C1 segment of cervical spinal cord (tissue), 14 donors: ENCODE results near the gene RAPGEF4.
"Not testable (repeated sequence)": the region's sequence is repeated elsewhere in the genome, so short reads cannot be mapped to it uniquely, and the experiment has no call there.

Experiments used
- DNase-seq, 14 donors: peaks; one replicate each; lab custom pipeline; 2025; lab: John Stamatoyannopoulos, UW

RAPGEF4 gene

DNA sequence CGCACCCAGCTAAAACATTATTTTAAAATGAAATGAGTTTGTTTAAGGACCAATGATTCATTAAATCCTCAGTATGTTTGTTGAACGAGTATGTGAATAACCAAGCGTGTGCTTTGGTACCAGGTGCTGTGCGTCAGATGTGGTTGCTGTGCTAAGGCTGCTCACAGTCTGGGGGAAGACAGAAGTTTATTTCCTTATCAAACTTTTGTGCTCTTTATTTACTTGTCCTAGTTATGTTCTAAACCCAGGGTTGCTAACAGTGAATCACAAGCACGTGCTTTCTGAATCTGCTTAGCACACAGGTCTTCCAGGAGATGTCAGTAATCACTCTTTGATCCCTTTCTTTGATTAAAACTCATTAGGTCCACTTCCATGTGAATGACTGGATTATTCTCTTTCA is 37.0 kb downstream of the RAPGEF4 start:
- no peak for DNase-seq

DNA sequence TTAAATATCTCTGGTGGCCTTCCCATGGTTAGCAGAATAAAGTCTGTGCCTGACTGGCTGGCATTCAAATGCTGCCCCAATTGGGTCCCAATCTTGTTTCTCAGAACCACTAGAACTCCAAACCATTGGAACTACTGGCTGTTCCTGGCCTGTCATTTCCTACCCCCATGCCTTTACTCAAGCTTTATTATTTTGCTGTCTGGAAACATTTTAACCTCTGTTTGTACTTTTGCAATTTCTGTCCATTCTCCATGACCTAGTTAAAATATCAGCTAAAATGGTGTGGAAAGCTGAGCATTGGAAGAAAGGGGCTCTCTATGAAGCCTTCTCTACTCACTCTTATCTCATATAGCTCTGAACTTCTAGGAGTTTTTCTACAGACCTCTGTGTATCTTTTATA is 38.7 kb downstream of the RAPGEF4 start:
- no peak for DNase-seq

DNA sequence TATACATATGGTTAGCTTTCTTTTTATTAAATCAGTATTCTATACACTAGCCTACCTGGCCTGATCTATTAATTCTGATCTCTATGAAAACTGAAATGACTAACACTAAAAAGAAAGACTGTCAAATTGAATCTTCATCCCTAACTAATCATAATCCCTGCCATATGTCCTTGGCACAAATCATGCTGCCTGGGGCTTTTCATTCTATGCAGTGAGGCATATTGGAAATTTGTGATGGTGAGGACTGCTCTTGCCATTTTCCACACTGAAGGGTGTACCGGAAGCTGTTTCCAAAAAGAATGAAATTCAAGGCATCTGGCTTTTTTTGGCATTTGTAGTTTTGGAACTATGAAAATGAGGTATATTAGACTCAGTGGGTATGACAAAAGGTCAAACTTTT is 39.7 kb downstream of the RAPGEF4 start:
- DNase-seq = peak in 1 of 14 donors; percentile 30

DNA sequence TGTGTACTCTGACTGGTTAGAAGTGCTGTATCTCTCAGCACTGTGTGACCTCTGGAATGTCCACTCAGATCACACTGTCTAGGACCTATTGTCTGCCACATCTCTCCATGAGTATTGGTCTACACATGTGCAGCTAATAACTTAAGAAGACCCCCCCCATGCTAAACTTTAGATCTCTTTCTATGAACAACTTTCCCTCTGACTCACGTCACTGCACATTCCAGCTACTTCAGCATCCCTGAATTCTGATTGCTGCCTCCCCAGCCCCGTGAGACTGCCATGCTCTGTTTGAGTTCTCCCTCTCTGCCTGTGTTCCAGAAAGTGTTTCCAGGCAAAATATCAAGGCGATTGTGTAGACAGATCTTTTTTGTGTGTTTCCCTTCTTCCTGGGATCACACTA is 41.8 kb downstream of the RAPGEF4 start:
- DNase-seq = no peak

DNA sequence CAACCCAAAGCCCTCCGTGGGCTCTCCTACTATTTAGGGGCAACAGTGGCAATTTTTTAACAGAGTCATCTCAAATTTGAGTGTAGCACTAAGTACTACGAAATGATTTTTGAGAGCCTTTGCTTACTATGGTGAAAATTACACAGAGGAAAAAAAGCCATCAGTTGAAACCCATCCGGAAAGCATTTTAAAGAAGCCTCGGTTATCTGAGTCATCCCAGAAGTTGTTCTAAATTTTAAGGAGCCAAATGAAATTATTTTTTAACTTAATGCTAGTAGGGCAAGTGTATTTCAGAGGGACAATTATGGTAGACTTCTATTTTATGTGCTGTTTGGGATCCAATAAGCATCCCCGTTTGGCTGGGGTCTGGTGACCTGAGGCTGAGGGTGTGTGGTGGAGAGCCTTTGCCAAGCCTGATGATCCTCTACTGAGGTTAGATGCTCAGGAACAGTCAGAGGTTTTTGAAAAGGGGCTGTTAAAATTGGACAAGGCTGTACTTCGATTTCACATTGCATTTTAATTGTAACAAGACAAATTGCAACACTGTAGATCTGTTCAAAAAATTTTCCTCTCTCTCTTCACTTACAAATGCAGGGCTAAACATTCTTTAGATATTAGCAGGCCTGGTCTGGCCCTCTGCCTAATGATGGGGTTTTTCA is 47.0 kb downstream of the RAPGEF4 start:
- no peak for DNase-seq

DNA sequence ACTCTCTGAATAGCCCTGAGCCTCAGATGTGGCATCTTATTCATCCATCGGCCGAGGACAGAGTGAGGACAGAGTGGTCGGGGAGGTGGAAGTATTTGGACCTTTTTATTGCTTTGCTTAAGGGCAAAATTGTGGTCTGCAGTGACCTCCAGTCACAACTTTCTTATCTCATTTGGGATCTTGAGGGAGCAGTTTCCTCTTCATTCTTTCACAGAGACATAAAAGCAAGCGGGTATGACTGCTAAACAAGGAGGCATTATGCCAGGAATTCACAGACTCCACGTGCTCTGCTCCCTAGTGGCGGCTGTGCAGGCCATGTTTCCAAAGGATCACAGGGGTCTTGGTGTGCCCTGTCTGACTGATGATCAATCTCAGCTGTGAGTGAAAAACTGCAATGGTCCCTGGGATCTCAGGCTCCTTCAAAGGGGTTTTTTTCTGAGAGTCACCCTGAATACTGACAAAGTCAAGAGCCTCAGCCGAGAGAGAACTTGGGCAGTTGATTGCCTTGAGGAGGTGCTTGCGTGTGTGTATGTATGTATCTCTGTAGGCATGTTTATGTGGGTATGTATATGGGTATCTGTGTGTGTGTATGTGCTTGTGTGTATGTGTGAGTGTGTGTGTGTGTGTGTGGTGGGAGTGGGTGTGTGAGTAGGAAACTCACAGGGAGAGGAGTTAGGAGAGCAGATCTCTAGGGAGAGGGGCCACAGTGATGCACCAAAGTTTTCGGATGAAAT is 47.7 kb downstream of the RAPGEF4 start:
- peak in 1 of 14 donors; percentile 2 for DNase-seq

DNA sequence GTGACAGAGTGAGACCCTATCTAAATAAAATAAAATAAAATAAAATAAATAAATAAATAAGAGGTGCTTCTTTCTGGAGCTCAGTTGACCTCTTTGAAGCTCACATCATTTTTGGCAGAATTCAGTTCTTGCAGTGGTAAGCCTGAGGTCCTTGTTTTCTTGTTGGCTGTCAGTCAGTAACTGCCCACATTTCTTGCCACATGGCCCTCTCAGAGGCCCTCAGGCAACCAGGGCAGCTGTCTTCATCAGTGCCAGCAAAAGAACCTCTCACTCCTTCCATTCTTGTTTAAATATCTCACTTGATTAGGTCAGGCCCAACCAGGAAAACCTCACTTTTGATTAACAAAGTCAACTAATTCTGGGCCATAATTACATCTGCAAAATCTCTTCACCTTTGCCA is 53.2 kb downstream of the RAPGEF4 start:
- no peak for DNase-seq

DNA sequence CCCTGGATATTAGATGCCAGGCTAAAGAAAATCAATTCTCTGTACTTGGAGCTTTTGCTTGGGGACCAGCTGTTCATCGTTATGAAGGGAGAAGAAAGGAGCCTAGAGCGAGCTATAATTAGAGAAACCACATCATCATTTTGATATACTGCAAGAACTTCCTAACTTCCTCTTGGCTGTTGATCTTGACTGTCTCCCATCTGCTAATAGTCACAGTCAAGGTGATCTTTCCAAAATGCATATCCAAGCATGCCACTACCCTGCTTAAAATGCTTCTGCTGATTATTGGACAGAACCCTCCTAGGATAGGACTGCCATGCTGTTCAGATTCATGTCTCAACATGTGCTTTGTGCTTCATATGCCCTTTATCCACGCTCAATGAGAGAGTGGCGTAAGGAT is 54.8 kb downstream of the RAPGEF4 start:
- no peak for DNase-seq

DNA sequence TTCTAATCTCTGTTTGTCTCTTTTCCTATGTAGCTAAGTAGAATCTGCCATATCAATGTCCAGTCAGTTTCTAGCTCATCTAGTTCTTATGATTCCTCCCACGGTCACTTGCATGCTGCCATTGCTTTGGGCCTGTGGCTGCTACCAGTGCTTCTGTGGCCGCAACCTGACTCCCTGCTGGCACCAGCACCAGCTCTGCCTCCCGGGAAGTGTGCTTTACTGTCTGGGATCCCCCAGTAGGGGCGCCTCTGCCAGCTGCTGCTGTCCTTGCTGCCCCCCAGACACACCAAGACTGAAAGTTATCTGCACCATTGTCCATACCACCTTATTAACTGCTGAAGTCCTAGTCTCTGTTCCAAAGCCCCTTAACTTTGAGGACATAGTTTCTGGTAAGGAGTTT is 56.3 kb downstream of the RAPGEF4 start:
- no peak for DNase-seq

DNA sequence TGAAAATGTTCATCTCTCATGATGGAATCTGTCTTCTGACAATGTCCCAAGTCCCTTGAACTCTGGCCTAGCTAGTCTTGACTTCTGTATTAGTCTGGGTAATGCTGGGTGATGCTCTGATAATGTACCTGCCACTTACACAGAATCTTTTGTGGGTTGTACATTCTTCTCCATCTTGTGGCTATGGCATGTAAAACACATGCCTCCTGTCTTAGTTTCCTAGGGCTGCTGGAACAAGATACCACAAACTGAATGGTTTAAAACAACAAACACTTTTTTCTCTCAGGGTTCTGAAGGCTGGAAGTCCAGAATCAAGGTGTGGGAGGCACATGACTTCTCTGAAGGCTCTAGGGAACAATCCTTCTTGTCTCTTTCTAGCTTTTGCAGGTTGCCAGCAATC is 57.1 kb downstream of the RAPGEF4 start:
- no peak for DNase-seq

DNA sequence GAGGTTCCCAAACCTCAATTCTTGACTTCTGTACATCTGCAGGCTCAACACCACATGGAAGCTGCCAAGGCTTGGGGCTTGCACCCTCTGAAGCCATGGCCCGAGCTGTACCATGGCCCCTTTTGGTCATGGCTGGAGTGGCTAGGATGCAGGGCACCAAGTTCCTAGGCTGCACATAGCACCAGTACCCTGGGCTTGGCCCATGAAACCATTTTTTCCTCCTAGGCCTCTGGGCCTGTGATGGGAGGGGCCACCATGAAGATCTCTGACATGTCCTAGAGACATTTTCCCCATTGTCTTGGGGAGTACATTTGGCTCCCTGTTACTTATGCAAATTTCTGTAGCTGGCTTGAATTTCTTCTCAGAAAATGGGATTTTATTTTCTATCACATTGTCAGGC is 67.7 kb downstream of the RAPGEF4 start:
- DNase-seq = not testable (repeated sequence)

DNA sequence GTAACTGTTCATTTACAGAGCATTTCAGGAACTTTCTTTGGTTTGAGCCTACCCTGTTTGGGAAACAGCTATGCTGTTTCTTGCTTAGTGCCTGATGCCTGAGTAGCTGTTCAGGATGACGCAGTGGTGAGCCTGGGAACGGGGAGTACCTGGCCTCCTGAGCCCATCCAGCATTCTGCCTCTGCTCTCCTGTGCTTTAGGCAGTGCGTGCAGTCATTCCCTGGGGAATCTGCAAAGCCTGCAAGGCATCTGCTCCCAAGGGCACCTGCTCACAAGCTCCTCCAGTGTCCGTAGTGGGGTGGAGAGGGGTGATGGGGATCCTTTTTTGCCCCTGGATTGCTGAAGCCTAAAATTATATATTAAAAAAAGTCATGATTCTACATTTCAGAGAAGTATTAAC is 68.8 kb downstream of the RAPGEF4 start:
- DNase-seq = no peak

DNA sequence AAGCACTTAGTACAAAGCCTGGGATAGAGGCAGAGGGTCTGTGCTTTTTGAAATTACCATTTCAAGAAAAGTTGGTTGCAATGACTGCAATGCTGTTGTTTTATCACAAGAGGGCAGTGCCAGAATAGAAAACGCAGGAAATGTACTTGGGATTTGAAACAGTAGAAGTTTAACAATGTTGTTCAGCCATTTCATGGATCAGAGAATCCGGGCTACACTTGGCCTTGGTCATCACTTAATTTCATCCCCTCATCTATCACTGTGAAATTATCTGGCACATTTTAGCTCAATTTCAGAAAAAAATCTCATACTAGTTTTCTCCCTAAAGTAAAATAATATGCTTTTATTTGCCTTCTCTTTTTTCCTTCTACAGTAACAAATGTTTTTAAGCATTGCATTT is 70.8 kb downstream of the RAPGEF4 start:
- peak in 3 of 14 donors; percentile 5 to 67 (median 11) for DNase-seq

DNA sequence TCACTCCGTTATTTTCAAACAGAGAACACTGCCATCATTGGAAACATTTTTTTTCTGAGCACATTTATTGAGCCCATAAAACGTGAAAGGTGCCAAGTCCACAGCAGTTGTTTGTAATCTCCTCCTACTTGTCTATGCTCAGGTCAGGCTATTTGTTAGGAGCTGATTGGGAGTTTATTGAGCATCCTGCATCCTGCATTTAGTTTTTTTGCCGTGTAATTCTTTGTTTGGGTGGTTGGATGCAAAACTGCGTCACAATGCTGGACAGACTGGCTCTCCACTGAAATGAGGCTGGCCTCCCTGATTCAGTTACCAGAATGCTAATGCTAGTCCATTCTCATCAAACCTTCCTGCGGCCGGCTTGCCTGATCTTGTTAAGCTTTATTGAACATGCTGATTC is 71.4 kb downstream of the RAPGEF4 start:
- DNase-seq = peak in 5 of 14 donors; percentile 21 to 57 (median 33)

DNA sequence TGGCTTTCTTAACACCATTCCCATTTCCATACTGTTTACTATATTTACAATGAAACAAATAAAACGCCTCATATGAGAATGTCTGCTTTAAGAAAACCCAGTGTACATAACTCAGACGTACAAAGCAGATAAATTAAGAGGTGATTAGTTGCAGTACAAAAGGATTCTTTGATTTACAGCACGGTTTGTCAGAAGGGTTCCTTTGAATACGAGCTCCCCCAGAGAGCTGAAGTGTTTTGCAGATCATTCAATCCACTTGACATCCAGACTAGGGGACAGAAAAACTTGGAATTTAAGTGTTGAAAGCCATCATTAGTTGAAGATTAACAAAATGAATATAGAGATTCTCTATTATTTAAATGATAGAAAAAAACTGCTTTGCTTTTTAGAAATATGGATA is 72.5 kb downstream of the RAPGEF4 start:
- DNase-seq = no peak

DNA sequence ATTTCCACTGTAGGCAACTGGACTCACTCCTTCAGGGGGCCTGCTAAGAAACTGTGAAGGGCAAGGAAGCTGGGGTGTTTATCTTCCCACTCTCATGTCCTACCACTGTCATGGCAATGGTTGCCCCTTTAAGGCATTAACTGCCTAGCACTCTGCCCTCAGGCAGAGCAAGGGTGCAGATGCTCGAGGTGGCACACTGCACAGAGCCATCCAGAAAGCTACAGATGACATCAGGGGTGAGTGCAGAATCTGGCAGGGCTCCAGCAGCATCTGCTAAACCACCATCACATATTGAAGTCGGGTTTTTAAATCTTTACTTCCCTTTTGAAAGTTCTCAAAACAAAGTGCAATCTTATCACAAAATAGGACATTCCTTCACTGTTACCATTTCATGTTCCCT is 75.4 kb downstream of the RAPGEF4 start:
- DNase-seq = no peak

DNA sequence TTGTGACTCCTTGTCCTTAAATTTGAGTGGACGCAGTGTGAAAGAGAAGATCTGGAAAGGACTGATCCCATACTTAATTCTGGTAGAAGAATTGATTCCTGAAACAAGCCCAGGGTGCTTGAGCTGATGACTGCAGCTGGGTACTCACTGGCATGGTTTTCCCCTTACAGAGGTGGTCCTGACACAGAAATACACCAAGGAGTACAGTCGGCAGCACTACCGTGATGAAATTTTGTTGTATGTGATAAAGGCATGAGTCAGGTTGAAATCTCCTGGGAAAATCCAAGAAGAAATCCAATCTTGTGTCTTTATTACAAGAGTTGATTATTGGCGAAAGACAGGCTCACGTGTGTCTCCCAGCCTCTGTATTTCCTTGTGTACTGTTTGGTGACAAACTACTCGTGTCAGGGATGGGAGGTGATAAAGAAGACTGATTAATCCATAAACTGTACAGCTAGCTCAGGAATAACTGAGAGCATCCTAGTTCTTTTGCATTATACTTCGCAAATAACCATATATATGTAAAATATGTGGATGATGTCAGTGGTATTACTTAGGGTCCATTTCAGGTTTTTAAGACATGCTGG is 76.6 kb downstream of the RAPGEF4 start:
- no peak for DNase-seq

DNA sequence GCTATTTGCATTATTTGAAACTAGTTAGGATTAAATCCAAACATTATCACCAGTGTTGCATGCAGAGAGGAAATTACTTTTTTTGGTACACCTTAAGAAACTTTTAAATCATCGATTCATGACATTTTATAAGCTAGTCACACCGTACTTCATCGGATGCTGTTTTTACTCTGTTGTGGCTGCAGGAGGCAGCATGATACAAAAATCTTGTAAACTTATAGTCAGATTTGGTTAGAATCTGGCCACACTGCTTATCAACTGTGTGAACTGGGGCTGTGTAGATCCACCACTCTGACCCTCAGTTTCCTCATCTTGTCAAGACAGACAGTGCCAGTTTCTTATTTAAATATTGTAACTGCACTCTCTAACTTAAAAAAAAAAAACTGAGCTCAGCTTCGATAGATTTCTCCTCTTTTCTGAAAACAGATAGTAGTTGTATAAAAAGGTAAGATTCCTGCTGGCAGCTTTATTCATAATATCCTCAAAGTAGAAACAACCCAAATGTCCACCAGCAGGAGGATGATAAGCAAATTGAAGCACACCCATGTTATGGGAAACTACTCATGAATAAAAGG is 77.8 kb downstream of the RAPGEF4 start:
- peak in 1 of 14 donors; percentile 10 for DNase-seq

DNA sequence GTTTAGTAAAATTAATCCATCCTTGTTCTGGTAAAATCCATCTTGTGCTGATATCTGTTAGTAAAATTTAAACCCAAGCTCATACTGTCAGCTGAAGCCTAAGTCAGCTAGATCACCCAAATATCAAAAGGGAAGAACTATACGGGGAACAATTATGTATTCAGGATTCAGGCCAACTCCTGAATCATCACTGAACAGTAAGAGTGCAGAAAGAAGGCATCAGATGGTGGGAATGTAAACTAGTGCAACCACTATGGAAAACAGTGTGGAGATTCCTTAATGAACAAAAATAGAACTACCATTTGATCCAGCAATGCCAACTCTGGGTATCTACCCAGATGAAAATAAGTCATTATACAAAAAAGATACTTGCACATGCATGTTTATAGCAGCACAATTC is 81.8 kb downstream of the RAPGEF4 start:
- no peak for DNase-seq

DNA sequence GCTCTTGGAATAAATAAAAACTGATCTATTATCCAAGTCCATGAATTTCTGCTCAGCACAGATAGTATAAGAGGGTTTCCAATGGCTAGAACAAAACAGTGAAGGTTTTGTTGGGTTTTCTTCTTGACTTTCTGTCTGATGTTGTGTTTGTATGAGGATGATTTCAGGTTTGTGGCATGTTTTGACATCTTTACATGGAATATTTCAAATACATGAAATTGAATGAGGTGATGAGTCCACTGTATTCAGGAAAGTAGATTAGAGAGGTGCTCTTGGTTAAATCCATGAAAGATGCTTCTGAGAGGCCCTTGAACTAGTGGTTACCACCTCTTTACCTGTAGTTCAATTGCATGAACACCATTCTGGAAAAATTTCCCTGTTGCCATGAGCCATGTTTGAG is 84.3 kb downstream of the RAPGEF4 start:
- no peak for DNase-seq

DNA sequence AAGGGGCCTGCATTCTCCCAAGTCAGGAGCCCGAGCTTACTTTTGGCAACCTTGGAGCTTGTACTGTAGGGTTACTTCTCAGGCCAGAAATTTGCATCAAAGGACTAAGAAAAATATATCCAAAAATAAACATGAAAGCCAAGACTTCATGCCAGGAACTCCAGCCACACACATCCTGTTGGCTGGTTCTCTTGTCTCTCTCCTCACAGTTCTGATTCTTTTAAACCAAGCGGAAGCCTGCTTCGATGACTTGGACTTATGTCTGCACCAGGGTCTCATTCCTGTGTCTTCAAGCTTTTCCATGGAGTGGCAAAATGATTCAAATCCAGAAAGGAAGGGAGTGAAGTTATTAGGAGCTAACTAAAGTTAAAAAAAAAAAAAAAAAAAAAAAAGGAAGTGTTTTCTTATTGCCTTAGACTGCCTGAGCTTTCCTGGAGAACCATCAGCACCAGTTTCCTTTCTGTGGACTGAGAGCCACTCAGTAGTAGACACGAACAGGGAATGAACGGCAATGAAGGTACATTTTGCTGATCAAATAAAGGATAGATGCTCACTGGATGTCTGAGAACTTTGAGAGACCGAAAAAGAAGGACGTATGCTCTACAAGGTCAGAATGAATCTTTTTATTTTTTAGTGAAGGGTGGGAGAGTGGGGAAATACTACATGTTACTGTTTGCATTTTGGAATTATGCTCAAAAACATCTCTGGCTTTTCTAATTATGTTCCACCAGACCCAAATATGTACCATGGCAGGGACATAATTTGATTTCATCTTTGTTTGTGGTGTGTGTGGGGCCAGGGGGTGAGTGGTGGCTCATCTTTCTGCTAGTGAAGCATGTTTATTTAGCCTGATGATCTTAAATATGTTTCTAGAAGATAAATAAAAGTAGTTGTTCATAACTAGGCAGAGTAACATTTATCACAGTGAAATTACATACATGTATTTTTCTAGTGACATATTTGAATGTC is 86.0 kb downstream of the RAPGEF4 start:
- no peak for DNase-seq

DNA sequence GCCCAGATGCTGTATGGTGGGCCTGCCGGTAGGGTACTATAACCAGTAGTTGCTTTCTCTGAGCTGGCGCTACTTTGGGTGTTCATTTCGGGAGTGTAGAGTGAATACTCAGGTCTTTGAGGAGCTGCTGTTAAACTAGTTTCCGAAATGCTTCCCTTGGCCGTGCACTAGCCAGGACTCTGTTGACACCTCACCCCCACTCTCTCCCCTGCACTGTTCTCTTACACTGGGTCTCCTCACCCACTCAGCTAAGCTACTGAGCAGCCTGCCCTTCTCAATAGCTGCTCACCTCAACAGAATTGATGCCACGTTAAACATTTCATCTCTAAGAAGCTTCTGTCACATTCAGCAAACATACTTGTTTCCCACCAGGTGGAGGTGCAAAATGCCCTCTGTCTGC is 86.9 kb downstream of the RAPGEF4 start:
- DNase-seq = no peak
